Left ventricle myocardium inferior (tissue), 1 donor: ENCODE data around the gene SLC22A31. TPM values are rescaled to one million over a fixed set of nuclear protein-coding genes. Genes with fewer than 3 reads are reported as not detected.
A peak's percentile ranks its signal among the peaks of the same experiment; 100 is the strongest.

Experiments
- DNase-seq: peaks from one replicate; pipeline ENCODE4 v3.0.0-alpha.2; 2020
- H3K27ac ChIP-seq: fragments of 200-600 bp; replicated peaks from 2 replicates; pipeline ENCODE4 v1.8.0; 2021
- H3K27me3 ChIP-seq: fragments of 200-600 bp; 2 replicates; pipeline ENCODE4 v1.8.0; 2021; ENCODE audit warnings: low read depth
- H3K36me3 ChIP-seq: fragments of 200-600 bp; 2 replicates; pipeline ENCODE4 v1.8.0; 2021
- H3K4me1 ChIP-seq: fragments of 200-600 bp; 2 replicates; pipeline ENCODE4 v1.8.0; 2021
- H3K4me3 ChIP-seq: fragments of 200-600 bp; 2 replicates; pipeline ENCODE4 v1.8.0; 2021; ENCODE audit warnings: mild to moderate bottlenecking, moderate library complexity
- H3K9me3 ChIP-seq: fragments of 200-600 bp; replicated peaks from 2 replicates; pipeline ENCODE4 v1.8.0; 2021
- CTCF ChIP-seq: fragments of 200-600 bp; IDR thresholded peaks from 2 replicates; pipeline ENCODE4 v1.8.0; 2021; ENCODE audit warnings: antibody characterized with exemption, mild to moderate bottlenecking, borderline replicate concordance
- intact Hi-C: fragments of 100-400 bp; cut with micrococcal nuclease; formaldehyde crosslinking; loops from one replicate; pipeline ENCODE4 v1.11.0; 2022
- total RNA-seq: library from RNA; stranded (reverse); fragmentation: NEBNext Ultra II Directional; extraction: Animal tissue kit (Norgen Biotek cat#: 25700); gene quantifications from one replicate; pipeline ENCODE4 v1.2.1, GENCODE V29; 2021
- donor health status: DM: no; HTN: yes; CAD: no; lungs with severe emphysema.

Gene SLC22A31
- total RNA-seq, 1 donor from 2014 or later = not detected

- Histone ChIP-seq H3K36me3 (no peaks in the 10 kb centered on the region), H3K4me1 (peaks cover 21% of the 10 kb centered on the region), H3K4me3 (no peak overlapping the region), H3K9me3 (no peaks in the 10 kb centered on the region), H3K27me3 (peaks cover 89% of the 10 kb centered on the region), H3K27ac (no peak overlapping the region)
- DNase-seq = no peak
- no peak for TF ChIP-seq CTCF
- intact Hi-C loops = no loop called here
Measured at GRCh38 chr16:89172171-89172527, 28.2 kb downstream of the SLC22A31 start.

- Histone ChIP-seq H3K27ac (no peak within 1 kb of the TSS), H3K4me3 (peak within 1 kb of the TSS; percentile 59), H3K9me3 (no peaks in the 10 kb centered on the region), H3K36me3 (no peaks in the 10 kb centered on the region), H3K4me1 (peaks cover 24% of the 10 kb centered on the region), H3K27me3 (peaks cover 89% of the 10 kb centered on the region)
- TF ChIP-seq CTCF = no peak
- intact Hi-C loops = no loop called here
- peak; percentile 87 for DNase-seq
Measured at GRCh38 chr16:89171216-89172170, 28.8 kb downstream of the SLC22A31 start, which contains the start of gene CDH15. CDH15 (plus strand) TSS chr16:89171748; CDS start chr16:89171832, 84 bp downstream.

- no peak for TF ChIP-seq CTCF
- no peaks in the 10 kb centered on the region for H3K9me3 ChIP-seq
- H3K27ac ChIP-seq = no peak overlapping the region
- intact Hi-C loops = no loop called here
- no peak for DNase-seq
- H3K4me1 ChIP-seq = peaks cover 24% of the 10 kb centered on the region
- H3K36me3 ChIP-seq = no peaks in the 10 kb centered on the region
- peaks cover 82% of the 10 kb centered on the region for H3K27me3 ChIP-seq
- peak overlapping the region; percentile 59 for H3K4me3 ChIP-seq
Measured at GRCh38 chr16:89170346-89171215, 29.8 kb downstream of the SLC22A31 start.

- intact Hi-C loops = no loop called here
- DNase-seq = no peak
Measured at GRCh38 chr16:89169778-89170177, 30.6 kb downstream of the SLC22A31 start.

More at GRCh38 chr16:89169778-89170177, 30.6 kb downstream of the SLC22A31 start:
- no peaks in the 10 kb centered on the region for H3K9me3 ChIP-seq
- no peak for TF ChIP-seq CTCF
- no peak overlapping the region for H3K27ac ChIP-seq
- H3K27me3 ChIP-seq = peaks cover 82% of the 10 kb centered on the region
- H3K36me3 ChIP-seq = no peaks in the 10 kb centered on the region
- peaks cover 24% of the 10 kb centered on the region for H3K4me1 ChIP-seq
- no peak overlapping the region for H3K4me3 ChIP-seq
